Right renal cortex interstitium (tissue), 3 donors: Measurements from ENCODE around the gene ZGPAT. TPM values are rescaled to one million over a fixed set of nuclear protein-coding genes. Genes with fewer than 3 reads are reported as not detected.

Experiments used
- DNase-seq, 3 donors: peaks; one replicate each; pipeline ENCODE4 v3.0.0-alpha.2; 2013; ENCODE audit warnings: low read depth in 3 of 3, low spot score in 2 of 3
- polyA plus RNA-seq, 3 donors: library from polyadenylated mRNA; unstranded; fragments of 120-200 nt; gene quantifications; one replicate each; pipeline ENCODE4 v1.2.1, GENCODE V29; 2013; ENCODE audit not compliant: insufficient read length in 3 of 3

Gene ZGPAT
- polyA plus RNA-seq, 3 donors, result 14.9 to 15.7 (median 15.0) TPM

- no peak for DNase-seq
Measured at GRCh38 chr20:63777614-63778013, 69.8 kb downstream of the ZGPAT start.

GRCh38 chr20:63778034-63778752 lies 70.4 kb downstream of the ZGPAT start:
- no peak for DNase-seq

GRCh38 chr20:63778857-63779256 lies 71.0 kb downstream of the ZGPAT start:
- no peak for DNase-seq

GRCh38 chr20:63781181-63781580 lies 73.3 kb downstream of the ZGPAT start:
- no peak for DNase-seq

- no peak for DNase-seq
Measured at GRCh38 chr20:63782051-63782471, 74.2 kb downstream of the ZGPAT start.

- no peak for DNase-seq
Measured at GRCh38 chr20:63782521-63782971, 74.7 kb downstream of the ZGPAT start.

GRCh38 chr20:63783970-63784369 lies 76.1 kb downstream of the ZGPAT start:
- DNase-seq, result no peak

- DNase-seq, result no peak
Measured at GRCh38 chr20:63785691-63786131, 77.9 kb downstream of the ZGPAT start.

Other genes starting within 250 kb of the ZGPAT start
- 1 to 10 TPM; 3.9 to 6.1 (median 4.9) TPM for gene KCNQ2, start 235.4 kb upstream of the ZGPAT start, polyA plus RNA-seq
- gene EEF1A2, start 209.0 kb upstream of the ZGPAT start, polyA plus RNA-seq, result 1 to 10 TPM in 2 of 3 donors, under 1 TPM in 1; 0.79 to 1.6 (median 1.1) TPM
- 100 to 1,000 TPM; 108 to 192 (median 149) TPM for gene PPDPF, start 187.3 kb upstream of the ZGPAT start, polyA plus RNA-seq
- under 1 TPM; 0.22 to 0.61 (median 0.49) TPM for gene PTK6, start 170.7 kb upstream of the ZGPAT start, polyA plus RNA-seq
- gene SRMS, start 160.3 kb upstream of the ZGPAT start, polyA plus RNA-seq, result under 1 TPM; 0.08 to 0.21 (median 0.08) TPM
- gene FNDC11, start 153.9 kb upstream of the ZGPAT start, polyA plus RNA-seq, result under 1 TPM; 0.69 to 0.98 (median 0.76) TPM
- 10 to 100 TPM in 2 of 3 donors, 1 to 10 TPM in 1; 8.8 to 11.3 (median 10.4) TPM for gene HELZ2, start 133.8 kb upstream of the ZGPAT start, polyA plus RNA-seq
- gene GMEB2, start 80.9 kb upstream of the ZGPAT start, polyA plus RNA-seq, result 1 to 10 TPM; 7.5 to 9.8 (median 8.9) TPM
- 10 to 100 TPM; 22.0 to 26.7 (median 23.8) TPM for gene STMN3, start 54.6 kb upstream of the ZGPAT start, polyA plus RNA-seq
- 10 to 100 TPM; 12.8 to 15.9 (median 13.8) TPM for gene RTEL1, start 49.7 kb upstream of the ZGPAT start, polyA plus RNA-seq
- gene TNFRSF6B, start 11.4 kb upstream of the ZGPAT start, polyA plus RNA-seq, result 1 to 10 TPM; 1.3 to 1.7 (median 1.4) TPM
- 10 to 100 TPM; 29.9 to 31.9 (median 30.8) TPM for gene ARFRP1, start 63 bp upstream of the ZGPAT start, polyA plus RNA-seq
- 1 to 10 TPM; 2.8 to 5.2 (median 3.8) TPM for gene LIME1, start 28.6 kb downstream of the ZGPAT start, polyA plus RNA-seq
- gene SLC2A4RG, start 31.7 kb downstream of the ZGPAT start, polyA plus RNA-seq, result 10 to 100 TPM; 57.9 to 66.1 (median 60.9) TPM
- gene ZBTB46, start 123.2 kb downstream of the ZGPAT start, polyA plus RNA-seq, result 10 to 100 TPM; 13.6 to 16.0 (median 14.5) TPM
- gene ABHD16B, start 153.5 kb downstream of the ZGPAT start, polyA plus RNA-seq, result not detected
- gene TPD52L2, start 157.2 kb downstream of the ZGPAT start, polyA plus RNA-seq, result 10 to 100 TPM; 80.6 to 82.1 (median 81.3) TPM
- gene DNAJC5, start 187.1 kb downstream of the ZGPAT start, polyA plus RNA-seq, result 10 to 100 TPM; 25.7 to 29.0 (median 28.7) TPM
- 10 to 100 TPM; 33.5 to 35.5 (median 33.6) TPM for gene UCKL1, start 248.4 kb downstream of the ZGPAT start, polyA plus RNA-seq